Stimulated activated CD4-positive, alpha-beta T cell treated with anti-CD3 and anti-CD28 coated beads, Interleukin-2, amount 100 ng/mL, for 48 hours (primary cell): ENCODE results near the gene PTRH1.
"Not testable (repeated sequence)": the region's sequence is repeated elsewhere in the genome, so short reads cannot be mapped to it uniquely, and the experiment has no call there.

ENCODE experiments used
- DNase-seq, 2 donors: peaks; one replicate each; pipeline ENCODE4 v3.0.0-alpha.2; 2020

The PTRH1 gene

GRCh38 chr9:127715470-127716337 is at the start of gene PTRH1, which contains the start of gene TTC16:
TSS of gene PTRH1 (minus strand) at chr9:127715663. CDS start at chr9:127715639, 24 bp downstream.
TSS of gene TTC16 (plus strand) at chr9:127716079. CDS start at chr9:127716146, 67 bp downstream.
- peak; percentile 95 to 96 for DNase-seq

- DNase-seq: no peak
These were observed 48.5 kb upstream of the PTRH1 start for GRCh38 chr9:127763918-127764384.

GRCh38 chr9:127762111-127762676 is 46.7 kb upstream of the PTRH1 start:
- no peak for DNase-seq

- DNase-seq: no peak
These were observed 46.1 kb upstream of the PTRH1 start for GRCh38 chr9:127761491-127761956.

- DNase-seq: no peak
These were observed 45.6 kb upstream of the PTRH1 start for GRCh38 chr9:127761061-127761460.

- no peak for DNase-seq
These were observed 43.4 kb upstream of the PTRH1 start for GRCh38 chr9:127758843-127759242.

GRCh38 chr9:127756776-127757175 is 41.3 kb upstream of the PTRH1 start:
- not testable (repeated sequence) for DNase-seq

GRCh38 chr9:127756233-127756632 is 40.8 kb upstream of the PTRH1 start:
- DNase-seq: no peak

- no peak for DNase-seq
These were observed 39.9 kb upstream of the PTRH1 start for GRCh38 chr9:127755061-127756060.

GRCh38 chr9:127754099-127755060 is 38.9 kb upstream of the PTRH1 start:
- no peak for DNase-seq

- DNase-seq: no peak
These were observed 38.2 kb upstream of the PTRH1 start for GRCh38 chr9:127753622-127754021.

- DNase-seq: no peak
These were observed 37.7 kb upstream of the PTRH1 start for GRCh38 chr9:127753148-127753547.

GRCh38 chr9:127751269-127752054 is 36.0 kb upstream of the PTRH1 start:
- DNase-seq: no peak

GRCh38 chr9:127749090-127749787 is 33.8 kb upstream of the PTRH1 start:
- no peak for DNase-seq

GRCh38 chr9:127746959-127747569 is 31.6 kb upstream of the PTRH1 start:
- no peak for DNase-seq

- no peak for DNase-seq
These were observed 29.1 kb upstream of the PTRH1 start for GRCh38 chr9:127744398-127745110.

- DNase-seq: no peak
These were observed 27.1 kb upstream of the PTRH1 start for GRCh38 chr9:127742435-127743088.

GRCh38 chr9:127741831-127742434 is 26.5 kb upstream of the PTRH1 start:
- no peak for DNase-seq
